Measurements from ENCODE around the gene DNAH3. TPM values are rescaled to one million over a fixed set of nuclear protein-coding genes. Genes with fewer than 3 reads are reported as not detected.

Gene DNAH3
- total and polyA plus RNA-seq, 3 donors from 2014 or later = 11.7 to 21.2 (median 19.9) TPM

- TF ChIP-seq CTCF (IDR thresholded peaks at IDR 0.05) (no peak), POLR2A (IDR thresholded peaks at IDR 0.05) (no peak)
- Histone ChIP-seq H3K4me3 (no peak overlapping the region), H3K27me3 (no peaks in the 10 kb centered on the region), H3K9me3 (no peaks in the 10 kb centered on the region), H3K4me1 (no peaks in the 10 kb centered on the region), H3K36me3 (ENCODE audit: low read depth, missing control alignments) (no peaks in the 10 kb centered on the region), H3K27ac (no peak overlapping the region)
- 63 to 71% methylated on average over 3 of the region's 3 CpGs for WGBS, 2 donors
- DNase-seq = no peak
- intact Hi-C loops (cut with DNase I; ENCODE audit: low total_unique reads) = no loop called here
Observed at GRCh38 chr16:20956319-20956718, 194.3 kb downstream of the DNAH3 start.

GRCh38 chr16:20954574-20954973 lies 196.1 kb downstream of the DNAH3 start:
- Histone ChIP-seq H3K36me3 (ENCODE audit: low read depth, missing control alignments) (no peaks in the 10 kb centered on the region), H3K4me3 (no peak overlapping the region), H3K4me1 (no peaks in the 10 kb centered on the region), H3K27me3 (no peaks in the 10 kb centered on the region), H3K9me3 (no peaks in the 10 kb centered on the region), H3K27ac (no peak overlapping the region)
- TF ChIP-seq CTCF (IDR thresholded peaks at IDR 0.05) (no peak), POLR2A (IDR thresholded peaks at IDR 0.05) (no peak)
- intact Hi-C loops (cut with DNase I; ENCODE audit: low total_unique reads) = no loop called here
- DNase-seq = no peak
- WGBS, 2 donors = 90% methylated on average over 11 of the region's 11 CpGs

GRCh38 chr16:20952139-20952920 lies 198.3 kb downstream of the DNAH3 start:
- WGBS, 2 donors = 59 to 69% methylated on average over 13 of the region's 13 CpGs
- intact Hi-C loops (cut with DNase I; ENCODE audit: low total_unique reads) = no loop called here
- no peak for DNase-seq

GRCh38 chr16:20950294-20950693 lies 200.4 kb downstream of the DNAH3 start:
- no peak overlapping the region for H3K27ac ChIP-seq
- WGBS, 2 donors = 81 to 86% methylated on average over 4 of the region's 4 CpGs
- no peak overlapping the region for H3K4me3 ChIP-seq
- no peaks in the 10 kb centered on the region for H3K27me3 ChIP-seq
- no peaks in the 10 kb centered on the region for H3K4me1 ChIP-seq
- H3K36me3 ChIP-seq (ENCODE audit: low read depth, missing control alignments) = no peaks in the 10 kb centered on the region
- no peaks in the 10 kb centered on the region for H3K9me3 ChIP-seq
- intact Hi-C loops (cut with DNase I; ENCODE audit: low total_unique reads) = no loop called here
- no peak for DNase-seq
- TF ChIP-seq POLR2A (IDR thresholded peaks at IDR 0.05) = no peak
- no peak for TF ChIP-seq CTCF (IDR thresholded peaks at IDR 0.05)

More at GRCh38 chr16:20952139-20952920, 198.3 kb downstream of the DNAH3 start:
- Histone ChIP-seq H3K4me3 (no peak overlapping the region), H3K9me3 (no peaks in the 10 kb centered on the region), H3K27ac (no peak overlapping the region), H3K4me1 (no peaks in the 10 kb centered on the region), H3K36me3 (ENCODE audit: low read depth, missing control alignments) (no peaks in the 10 kb centered on the region), H3K27me3 (no peaks in the 10 kb centered on the region)
- no peak for TF ChIP-seq CTCF (IDR thresholded peaks at IDR 0.05)
- TF ChIP-seq POLR2A (IDR thresholded peaks at IDR 0.05) = no peak

GRCh38 chr16:20949660-20950059 lies 201.0 kb downstream of the DNAH3 start:
- Histone ChIP-seq H3K4me3 (no peak overlapping the region), H3K36me3 (ENCODE audit: low read depth, missing control alignments) (no peaks in the 10 kb centered on the region), H3K27ac (no peak overlapping the region), H3K9me3 (no peaks in the 10 kb centered on the region), H3K4me1 (no peaks in the 10 kb centered on the region), H3K27me3 (no peaks in the 10 kb centered on the region)
- no peak for DNase-seq
- 77 to 81% methylated on average over 3 of the region's 3 CpGs for WGBS, 2 donors
- no peak for TF ChIP-seq POLR2A (IDR thresholded peaks at IDR 0.05)
- TF ChIP-seq CTCF (IDR thresholded peaks at IDR 0.05) = no peak
- intact Hi-C loops (cut with DNase I; ENCODE audit: low total_unique reads) = no loop called here

Measured in testis (tissue), 3 donors.